A549 (cell line): ENCODE data around the gene TRPM2. TPM values are rescaled to one million over a fixed set of nuclear protein-coding genes. Genes with fewer than 3 reads are reported as not detected.

Experiments used
- ATAC-seq, 2 experiments: fragments of 200-7000 bp in 1 of 2; fragments of >200 bp in 1 of 2; cut with Nextera tagmentation in 1 of 2; cut with Tn5 transposase in 1 of 2; 3 replicates each; pipeline versions ENCODE4 v1.8.0 to v1.9.1; 2018 to 2020; ENCODE audit warnings: mild to moderate bottlenecking in 1 of 2, moderate library complexity in 1 of 2
- CTCF ChIA-PET: fragments of 300-600 bp; sonication (Branson Sonifier 250); formaldehyde crosslinking; extraction: SDS; loops from one replicate; lab custom pipeline; 2021; ENCODE audit warnings: antibody characterized with exemption, inconsistent platforms; lab: Yijun Ruan, JAX
- POLR2A ChIA-PET: fragments of 350-600 bp; formaldehyde crosslinking; extraction: SDS; loops from one replicate; lab custom pipeline; 2021; ENCODE audit warnings: antibody characterized with exemption, inconsistent platforms; lab: Yijun Ruan, JAX
- DNase-seq, 2 experiments: peaks; one replicate each; pipeline versions ENCODE4 v3.0.0 to v3.0.0-alpha.2; 2011 to 2016; ENCODE audit warnings: low read depth in 1 of 2, low spot score in 1 of 2
- FAIRE-seq: peaks from 2 replicates; lab custom pipeline; 2011; peaks lifted over from hg19 to GRCh38; lab: Jason Lieb, UNC
- H3K27ac ChIP-seq, 2 experiments: fragments of >200 bp; sonication (Bioruptor Twin); formaldehyde crosslinking; 3 replicates each; pipeline ENCODE4 v1.5.1; 2016 to 2017
- H3K4me1 ChIP-seq: fragments of >200 bp; sonication (Bioruptor Twin); formaldehyde crosslinking; 3 replicates; pipeline ENCODE4 v1.6.1; 2016
- H3K4me2 ChIP-seq: fragments of >200 bp; sonication (Bioruptor Twin); formaldehyde crosslinking; 3 replicates; pipeline ENCODE4 v1.6.1; 2016
- H3K4me3 ChIP-seq: fragments of >200 bp; sonication (Bioruptor Twin); formaldehyde crosslinking; 3 replicates; pipeline ENCODE4 v1.5.1; 2016
- H3K9me3 ChIP-seq: fragments of >200 bp; sonication (Bioruptor Twin); formaldehyde crosslinking; 3 replicates; pipeline ENCODE4 v1.6.1; 2016
- ATOH8 ChIP-seq: fragments of 250-450 bp; sonication (Bioruptor Pico); IDR thresholded peaks from 2 replicates; pipeline ENCODE4 v1.5.0; 2020; ENCODE audit warnings: low read depth, mild to moderate bottlenecking, moderate library complexity
- BCL3 ChIP-seq: fragments of >200 bp; sonication (Bioruptor Twin); formaldehyde crosslinking; IDR thresholded peaks from 3 replicates; pipeline ENCODE4 v1.6.1; 2016
- BHLHE40 ChIP-seq: IDR thresholded peaks from 2 replicates; pipeline ENCODE4 v1.6.1; 2012; ENCODE audit warnings: low read depth, low read length, inconsistent platforms
- CBX8 ChIP-seq: fragments of 200-600 bp; sonication (generic); IDR thresholded peaks from 2 replicates; pipeline ENCODE4 v1.6.1; 2016
- CEBPB ChIP-seq, 2 experiments: fragments of >200 bp in 1 of 2; sonication (Bioruptor Twin) in 1 of 2; formaldehyde crosslinking in 1 of 2; IDR thresholded peaks; 2 replicates each; pipeline ENCODE4 v1.6.1; 2012 to 2016
- CHD2 ChIP-seq: fragments of 150-350 bp; IDR thresholded peaks from 2 replicates; pipeline ENCODE4 v1.6.1; 2014; ENCODE audit warnings: low read length; ENCODE audit not compliant: partially characterized antibody
- CTCF ChIP-seq: fragments of >200 bp; sonication (Bioruptor Twin); formaldehyde crosslinking; IDR thresholded peaks from 3 replicates; pipeline ENCODE4 v1.5.1; 2016
- EHMT2 ChIP-seq: fragments of 200-600 bp; sonication (generic); IDR thresholded peaks from 2 replicates; pipeline ENCODE4 v1.6.1; 2016; ENCODE audit warnings: antibody characterized with exemption, low read depth, mild to moderate bottlenecking, moderate library complexity
- FOSB ChIP-seq: fragments of 250-450 bp; sonication (Bioruptor Pico); IDR thresholded peaks from 2 replicates; pipeline ENCODE4 v1.5.0; 2020; ENCODE audit warnings: mild to moderate bottlenecking, moderate library complexity
- GATA3 ChIP-seq: IDR thresholded peaks from 2 replicates; pipeline ENCODE4 v1.6.1; 2012; ENCODE audit warnings: borderline replicate concordance
- HDAC2 ChIP-seq: fragments of 200-600 bp; sonication (generic); IDR thresholded peaks from 2 replicates; pipeline ENCODE4 v1.6.1; 2016
- HES2 ChIP-seq: fragments of >200 bp; sonication (Bioruptor Twin); formaldehyde crosslinking; IDR thresholded peaks from 2 replicates; pipeline ENCODE4 v1.6.1; 2016
- HMGXB4 ChIP-seq: fragments of 250-450 bp; sonication (Bioruptor Pico); IDR thresholded peaks from 2 replicates; pipeline ENCODE4 v1.5.0; 2021; ENCODE audit warnings: mild to moderate bottlenecking, moderate library complexity, borderline replicate concordance
- HOXB13 ChIP-seq: fragments of 250-450 bp; sonication (Bioruptor Pico); IDR thresholded peaks from 2 replicates; pipeline ENCODE4 v1.5.0; 2020; ENCODE audit warnings: low read depth, mild to moderate bottlenecking, moderate library complexity
- JUN ChIP-seq, 2 experiments: fragments of >200 bp; sonication (Bioruptor Twin); formaldehyde crosslinking; IDR thresholded peaks; 2 replicates in 1 of 2; 3 replicates in 1 of 2; pipeline ENCODE4 v1.6.1; 2016 to 2017
- MAFK ChIP-seq: fragments of 450-650 bp; IDR thresholded peaks from 2 replicates; pipeline ENCODE4 v1.6.1; 2014; ENCODE audit not compliant: partially characterized antibody
- MAZ ChIP-seq: fragments of 150-350 bp; IDR thresholded peaks from 2 replicates; pipeline ENCODE4 v1.6.1; 2014; ENCODE audit warnings: antibody characterized with exemption, low read depth, low read length, borderline replicate concordance
- NPAS2 ChIP-seq: fragments of 250-450 bp; sonication (Bioruptor Pico); IDR thresholded peaks from 2 replicates; pipeline ENCODE4 v1.8.0; 2022; ENCODE audit warnings: mild to moderate bottlenecking, moderate library complexity, borderline replicate concordance
- NR3C1 ChIP-seq: fragments of >200 bp; sonication (Bioruptor Twin); formaldehyde crosslinking; IDR thresholded peaks from 3 replicates; pipeline ENCODE4 v1.6.1; 2017
- PHF8 ChIP-seq: fragments of 200-600 bp; sonication (generic); IDR thresholded peaks from 2 replicates; pipeline ENCODE4 v1.6.1; 2016; ENCODE audit warnings: low read depth, mild to moderate bottlenecking, antibody characterized with exemption, moderate library complexity, borderline replicate concordance
- RARB ChIP-seq: fragments of 250-450 bp; sonication (Bioruptor Pico); IDR thresholded peaks from 2 replicates; pipeline ENCODE4 v1.8.0; 2021; ENCODE audit warnings: mild to moderate bottlenecking, moderate library complexity
- REST ChIP-seq: fragments of 200-600 bp; sonication (generic); IDR thresholded peaks from 2 replicates; pipeline ENCODE4 v1.6.1; 2016; ENCODE audit warnings: antibody characterized with exemption, mild to moderate bottlenecking, moderate library complexity
- ZSCAN20 ChIP-seq: fragments of 250-450 bp; sonication (Bioruptor Pico); IDR thresholded peaks from 2 replicates; pipeline ENCODE4 v1.8.0; 2022; ENCODE audit warnings: mild to moderate bottlenecking, moderate library complexity
- WGBS: methylation state at CpG from one replicate; pipeline ENCODE4 v1.1.6; 2017; ENCODE audit errors: missing lambda C conversion rate; 5-methylcytosine and 5-hydroxymethylcytosine counted together
- polyA plus RNA-seq, 4 experiments: library from polyadenylated mRNA; depleted of rRNA in 3 of 4; stranded (reverse); fragments of >200 nt; fragmentation: RNase III in 1 of 4; extraction: RNeasy Plus Mini Kit Qiagen cat#74134 plus additional on column Dnase treatment in 1 of 4; gene quantifications; 2 replicates in 3 of 4; 3 replicates in 1 of 4; pipeline ENCODE4 v1.2.3, GENCODE V29; 2011 to 2017

TRPM2 gene
- polyA plus RNA-seq, 2 of the 4 experiments (the other 2 are of a cell fraction) = 3.2 to 5.5 TPM

- Histone ChIP-seq H3K27ac (no peak overlapping the region), H3K4me2 (no peak overlapping the region), H3K9me3 (peaks cover 8% of the 10 kb centered on the region; the same call in 1 of the 3 replicates), H3K4me1 (no peaks in the 10 kb centered on the region), H3K4me3 (no peak overlapping the region)
- CTCF ChIA-PET = no interaction called here
- POLR2A ChIA-PET = no interaction called here
- WGBS = 5% methylated on average over 1 of the region's 1 CpG
- no peak for ATAC-seq
- no peak for FAIRE-seq
- TF ChIP-seq NR3C1 (no peak), HDAC2 (no peak), MAFK (no peak), BHLHE40 (no peak), EHMT2 (no peak), NPAS2 (CRISPR knock-in tag) (no peak), CHD2 (no peak), GATA3 (no peak), CBX8 (no peak), PHF8 (no peak), ZSCAN20 (CRISPR knock-in tag) (no peak), CEBPB (IDR thresholded peaks at IDR 0.05) (no peak), RARB (CRISPR knock-in tag) (no peak), BCL3 (no peak), HOXB13 (no peak), HES2 (no peak), MAZ (no peak)
- DNase-seq = no peak
These were observed 35.9 kb downstream of the TRPM2 start for GRCh38 chr21:44389335-44389734.

- WGBS = 57% methylated on average over 4 of the region's 8 CpGs
- TF ChIP-seq HMGXB4 (CRISPR knock-in tag) (no peak), ATOH8 (CRISPR knock-in tag) (no peak), REST (no peak), HDAC2 (no peak), FOSB (CRISPR knock-in tag) (no peak), EHMT2 (no peak), BHLHE40 (no peak), CTCF (no peak), JUN (IDR thresholded peaks at IDR 0.05) (no peak)
- Histone ChIP-seq H3K27ac (no peak overlapping the region), H3K4me3 (no peak overlapping the region), H3K4me1 (no peaks in the 10 kb centered on the region), H3K9me3 (peaks cover 4% of the 10 kb centered on the region; the same call in 1 of the 3 replicates), H3K4me2 (no peak overlapping the region)
- ATAC-seq (no peak), DNase-seq (no peak), FAIRE-seq (no peak)
- ChIA-PET CTCF (no interaction called here), POLR2A (no interaction called here)
These were observed 37.5 kb downstream of the TRPM2 start for GRCh38 chr21:44390886-44391285.
